ENCODE data around the gene ZNF844.
A peak's percentile ranks its signal among the peaks of the same experiment; 100 is the strongest.
"Not testable (repeated sequence)": the region's sequence is repeated elsewhere in the genome, so short reads cannot be mapped to it uniquely, and the experiment has no call there.

ZNF844 gene

DNA sequence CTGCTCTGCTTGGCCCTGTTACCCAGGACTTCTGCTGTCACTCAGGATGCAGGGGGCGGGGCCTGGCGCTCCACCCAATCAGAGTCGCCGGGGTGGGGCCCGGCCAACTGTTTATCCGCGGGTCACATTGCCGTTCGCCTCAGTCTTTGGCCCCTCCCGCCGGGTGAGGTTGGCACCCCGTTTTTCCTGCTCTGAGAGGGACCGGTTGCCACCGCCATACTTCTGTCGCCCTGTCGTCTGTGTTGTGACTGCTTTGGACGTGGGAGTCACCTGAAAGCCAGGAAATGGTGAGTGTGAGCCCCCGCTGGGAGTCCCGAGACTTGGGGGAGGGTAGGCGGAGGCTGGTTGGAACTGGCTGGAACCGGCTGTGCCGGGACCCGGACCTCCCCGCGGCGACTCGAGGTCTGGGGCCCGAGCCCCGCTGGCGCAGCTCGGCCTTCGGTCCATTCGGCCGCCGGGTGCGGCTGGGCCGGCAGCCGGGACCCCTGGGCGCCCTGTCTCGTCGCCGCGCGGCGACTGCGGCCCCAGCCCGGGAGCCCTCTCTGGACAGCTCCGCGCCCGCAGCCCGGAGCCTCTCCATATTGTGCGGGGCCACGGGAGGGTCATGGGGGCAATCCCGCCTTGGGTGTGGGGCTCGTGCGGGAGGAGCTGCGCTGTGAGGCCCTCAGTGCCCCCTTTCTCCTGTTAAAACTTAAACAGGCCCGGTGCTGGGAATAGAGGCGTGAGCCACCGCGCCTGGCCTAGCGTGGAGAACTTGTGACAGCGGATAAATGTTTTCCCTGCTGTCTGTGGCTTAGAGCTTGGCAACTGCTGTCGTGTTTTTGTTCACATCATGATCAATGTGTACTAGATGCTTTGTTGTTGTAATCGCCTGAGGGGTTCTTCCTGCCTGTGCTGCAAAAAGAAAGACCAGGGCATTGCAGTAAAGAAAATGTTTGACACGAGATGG lies at the start of gene ZNF844:
Gene ZNF844, plus strand, starts transcription at position 142 of the 949 bp plus-strand sequence. Its CDS starts 143 bp downstream, at position 285.
- DNase-seq, result peak; percentile 91 to 96

- no peak for DNase-seq
Observed at GRCh38 chr19:12015015-12015752, 49.3 kb upstream of the ZNF844 start.

GRCh38 chr19:12015753-12016116 lies 48.8 kb upstream of the ZNF844 start:
- no peak for DNase-seq

DNA sequence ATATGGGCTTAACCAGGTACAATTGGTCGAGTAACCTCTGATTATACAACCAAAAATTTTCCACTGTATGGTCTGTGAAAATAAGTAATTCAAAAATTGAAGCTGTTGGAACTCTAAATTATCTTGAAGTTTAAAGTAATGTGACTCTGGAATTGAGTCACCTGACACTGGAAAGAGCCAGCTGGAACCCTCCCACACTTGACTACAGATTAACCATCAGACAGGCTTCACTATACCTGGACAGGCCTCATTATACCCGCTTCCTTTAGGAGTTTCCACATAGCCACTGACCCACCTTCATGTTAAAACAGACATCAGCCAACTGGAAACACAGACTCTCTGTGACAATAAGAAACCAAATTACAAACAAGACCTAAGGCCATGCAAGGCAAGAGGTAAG lies 30.3 kb upstream of the ZNF844 start:
- DNase-seq, result no peak

- DNase-seq, result no peak
Observed at GRCh38 chr19:12034620-12035019, 29.9 kb upstream of the ZNF844 start.

- DNase-seq, result peak; percentile 73 to 91
Observed at GRCh38 chr19:12035220-12036172, 29.0 kb upstream of the ZNF844 start, which contains the start of gene ZNF433. Gene ZNF433 (minus strand): TSS chr19:12035679. CDS start chr19:12035539, 140 bp downstream.

DNA sequence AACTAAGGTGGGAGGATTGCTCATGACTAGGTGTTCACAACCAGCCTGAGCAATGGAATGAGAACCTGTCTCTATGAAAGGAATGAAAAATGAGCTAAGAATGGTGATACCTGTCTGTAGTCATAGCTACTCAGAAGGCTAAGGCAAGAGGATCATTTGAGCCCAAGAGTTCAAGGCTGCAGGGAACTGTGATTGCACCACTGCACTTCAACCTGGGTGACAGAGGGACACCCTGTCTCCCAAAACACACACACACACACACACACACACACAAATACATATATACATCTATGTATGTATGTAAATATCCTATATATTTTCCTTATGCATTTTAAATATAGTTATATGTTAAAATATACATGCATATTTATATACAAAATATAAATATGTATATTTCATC lies 21.6 kb upstream of the ZNF844 start:
- no peak for DNase-seq

DNA sequence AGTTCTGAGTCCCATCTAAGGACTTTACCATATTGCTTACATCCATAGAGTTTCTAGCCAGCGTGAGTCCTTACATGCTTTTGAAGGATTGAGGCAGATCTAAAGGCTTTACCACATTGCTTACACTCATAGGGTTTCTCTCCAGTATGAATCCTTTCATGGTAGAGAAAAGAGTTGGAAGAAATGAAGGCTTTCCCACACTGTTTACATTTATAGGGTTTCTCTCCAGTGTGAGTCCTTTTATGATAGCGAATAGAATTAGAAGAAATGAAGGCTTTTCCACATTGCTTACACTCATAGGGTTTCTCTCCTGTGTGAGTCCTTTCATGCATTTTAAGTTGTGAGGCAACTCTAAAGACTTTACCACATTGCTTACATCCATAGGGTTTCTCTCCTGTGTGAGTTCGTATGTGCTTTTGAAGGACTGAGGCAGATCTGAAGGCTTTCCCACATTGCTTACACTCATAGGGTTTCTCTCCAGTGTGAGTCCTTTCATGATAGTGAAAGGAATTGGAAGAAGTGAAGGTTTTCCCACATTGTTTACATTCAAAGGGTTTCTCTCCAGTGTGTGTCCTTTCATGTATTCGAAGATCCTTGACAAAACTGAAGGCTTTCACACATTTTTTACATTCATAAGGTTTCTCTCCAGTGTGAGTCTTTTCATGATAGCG lies 20.6 kb upstream of the ZNF844 start:
- no peak for DNase-seq

DNA sequence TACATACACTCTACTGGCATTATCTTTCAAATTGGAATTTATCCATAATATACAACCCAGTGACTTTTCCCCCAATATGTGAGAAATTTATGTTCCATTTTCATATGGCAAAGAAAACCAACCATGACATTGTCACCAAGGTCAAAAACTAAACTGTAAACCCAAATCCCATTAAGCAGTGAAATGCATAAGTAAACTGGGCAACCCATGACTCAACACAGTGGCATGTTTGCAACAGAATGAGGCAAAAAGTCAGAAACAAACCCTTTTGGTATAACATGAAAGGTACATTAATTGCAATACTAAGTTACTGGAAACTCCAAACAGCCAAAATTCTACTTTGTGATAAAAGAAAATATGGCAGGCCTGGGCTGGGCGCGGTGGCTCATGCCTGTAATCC lies 16.7 kb upstream of the ZNF844 start:
- no peak for DNase-seq

- peak in 1 of 2 donors; percentile 12 for DNase-seq
Observed at GRCh38 chr19:12052091-12052496, 12.4 kb upstream of the ZNF844 start.

DNA sequence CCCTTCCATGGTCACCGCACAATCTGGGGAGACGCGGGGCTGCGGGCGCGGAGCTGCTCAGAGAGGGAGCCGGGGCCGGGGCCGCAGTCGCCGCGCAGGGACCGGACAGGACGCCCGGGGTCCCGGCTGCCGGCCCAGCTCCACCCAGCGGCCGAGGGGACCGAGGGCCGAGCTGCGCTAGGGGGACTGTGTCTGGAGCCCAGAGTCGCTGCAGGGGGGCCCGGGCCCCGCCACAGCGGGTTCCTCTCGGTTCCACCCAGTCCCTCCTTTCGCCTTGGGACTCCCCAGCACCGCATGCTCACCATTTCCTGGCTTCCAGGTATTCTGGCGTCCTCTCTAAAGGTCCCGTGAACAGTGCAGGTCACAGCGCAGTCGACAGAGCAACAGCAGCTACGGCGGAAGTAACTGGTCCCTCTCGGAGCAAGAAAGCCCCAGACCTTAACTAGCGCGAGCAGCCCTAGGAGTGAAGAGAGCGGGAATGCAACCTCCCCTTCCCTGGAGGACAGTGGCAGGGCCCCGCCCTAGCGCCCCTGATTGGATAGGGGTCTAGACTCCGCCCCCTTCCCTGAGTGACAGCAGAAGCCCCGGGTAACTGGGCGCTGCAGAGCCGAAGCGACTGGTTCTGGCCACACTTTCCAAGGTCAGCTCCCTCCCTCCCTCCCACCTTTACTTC lies 11.9 kb upstream of the ZNF844 start, which contains the start of gene ZNF878:
Gene ZNF878, minus strand, starts transcription at position 465 of the 673 bp plus-strand sequence. Its CDS starts 160 bp downstream, at position 305.
- DNase-seq, result peak; percentile 70 to 75

DNA sequence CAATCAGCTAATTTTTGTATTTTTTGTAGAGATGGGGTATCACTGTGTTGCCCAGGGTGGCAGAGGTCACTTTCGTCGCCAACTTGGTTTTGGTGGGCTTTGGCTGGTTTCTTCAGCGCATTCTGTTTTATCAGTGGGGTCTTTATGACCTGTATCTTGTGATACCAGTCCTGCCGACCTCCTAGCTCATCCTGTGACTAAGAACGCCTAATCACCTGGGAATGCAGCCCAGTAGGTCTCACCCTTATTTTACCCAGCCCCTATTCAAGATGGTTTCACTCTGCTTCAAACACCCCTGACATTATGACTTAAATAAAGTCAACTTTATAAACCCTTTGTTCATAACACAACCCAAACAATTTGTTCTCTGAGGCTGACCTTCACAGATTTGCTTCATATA lies 8.7 kb upstream of the ZNF844 start:
- no peak for DNase-seq

GRCh38 chr19:12075538-12076139 lies 11.1 kb downstream of the ZNF844 start:
- no peak for DNase-seq

DNA sequence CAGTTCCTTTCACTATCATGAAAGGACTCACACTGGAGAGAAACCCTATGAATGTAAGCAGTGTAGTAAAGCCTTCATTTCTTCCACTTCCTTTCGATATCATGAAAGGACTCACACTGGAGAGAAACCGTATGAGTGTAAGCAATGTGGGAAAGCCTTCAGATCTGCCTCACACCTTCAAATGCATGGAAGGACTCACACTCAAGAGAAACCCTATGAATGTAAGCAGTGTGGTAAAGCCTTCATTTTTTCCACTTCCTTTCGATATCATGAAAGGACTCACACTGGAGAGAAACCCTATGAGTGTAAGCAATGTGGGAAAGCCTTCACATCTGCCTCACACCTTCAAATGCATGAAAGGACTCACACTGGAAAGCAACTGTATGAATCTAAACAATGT lies 11.8 kb downstream of the ZNF844 start:
- not testable (repeated sequence) for DNase-seq

- DNase-seq, result no peak
Observed at GRCh38 chr19:12077375-12077774, 12.8 kb downstream of the ZNF844 start.

GRCh38 chr19:12083336-12083735 lies 18.8 kb downstream of the ZNF844 start:
- DNase-seq, result not testable (repeated sequence)

DNA sequence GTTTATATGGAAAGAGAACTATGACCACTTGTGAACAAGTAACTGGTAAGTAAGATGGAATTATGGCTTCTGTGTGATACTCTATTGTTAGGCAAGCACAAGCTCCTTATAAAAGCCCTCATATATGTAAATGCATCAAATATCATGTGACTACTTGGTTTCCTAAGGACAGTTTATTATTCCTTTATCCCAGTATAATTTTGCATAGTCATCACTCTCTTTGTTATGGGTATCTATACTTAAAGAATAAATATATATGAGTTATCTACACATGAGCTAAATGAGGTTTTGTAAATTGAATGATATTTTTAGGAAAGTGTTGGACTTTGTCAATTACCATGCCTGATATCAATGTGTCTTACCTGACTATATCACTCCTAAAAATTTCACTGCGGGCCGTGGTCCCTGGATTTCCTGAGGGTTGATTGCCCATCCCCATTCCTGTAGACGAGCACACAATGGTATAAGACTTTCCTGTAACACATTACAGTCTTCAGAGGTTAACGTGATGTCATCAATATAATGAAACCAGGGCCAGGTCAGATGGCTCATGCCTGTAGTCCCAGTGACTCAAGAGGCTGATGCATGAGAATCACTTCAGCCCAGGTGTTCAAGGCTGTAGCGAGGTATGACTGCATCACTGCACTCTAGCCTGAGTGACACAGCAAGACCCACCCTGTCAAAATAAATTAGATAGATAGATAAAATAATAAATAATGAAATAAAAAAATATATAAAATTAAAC lies 20.7 kb downstream of the ZNF844 start:
- DNase-seq, result no peak

DNA sequence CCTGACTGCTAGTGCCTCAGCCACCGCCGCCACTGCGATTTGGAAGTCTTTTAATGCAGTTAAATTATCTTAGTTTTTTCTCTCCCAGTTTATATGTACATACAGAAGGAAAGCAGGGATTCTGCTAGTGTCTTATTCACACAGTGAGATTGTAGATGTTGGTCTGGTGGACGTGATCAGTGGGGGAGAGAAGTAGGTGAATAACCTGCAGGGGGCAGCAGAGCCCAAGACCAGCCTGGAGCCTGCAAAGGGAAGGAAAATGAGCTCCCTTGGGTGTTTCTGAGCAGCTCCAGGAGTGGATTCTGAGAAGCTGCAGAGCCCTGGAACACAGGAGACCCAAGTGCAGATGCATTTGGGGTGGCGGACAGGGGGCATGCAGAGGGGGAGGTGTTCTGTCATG lies 26.3 kb downstream of the ZNF844 start:
- peak; percentile 51 to 78 for DNase-seq

DNA sequence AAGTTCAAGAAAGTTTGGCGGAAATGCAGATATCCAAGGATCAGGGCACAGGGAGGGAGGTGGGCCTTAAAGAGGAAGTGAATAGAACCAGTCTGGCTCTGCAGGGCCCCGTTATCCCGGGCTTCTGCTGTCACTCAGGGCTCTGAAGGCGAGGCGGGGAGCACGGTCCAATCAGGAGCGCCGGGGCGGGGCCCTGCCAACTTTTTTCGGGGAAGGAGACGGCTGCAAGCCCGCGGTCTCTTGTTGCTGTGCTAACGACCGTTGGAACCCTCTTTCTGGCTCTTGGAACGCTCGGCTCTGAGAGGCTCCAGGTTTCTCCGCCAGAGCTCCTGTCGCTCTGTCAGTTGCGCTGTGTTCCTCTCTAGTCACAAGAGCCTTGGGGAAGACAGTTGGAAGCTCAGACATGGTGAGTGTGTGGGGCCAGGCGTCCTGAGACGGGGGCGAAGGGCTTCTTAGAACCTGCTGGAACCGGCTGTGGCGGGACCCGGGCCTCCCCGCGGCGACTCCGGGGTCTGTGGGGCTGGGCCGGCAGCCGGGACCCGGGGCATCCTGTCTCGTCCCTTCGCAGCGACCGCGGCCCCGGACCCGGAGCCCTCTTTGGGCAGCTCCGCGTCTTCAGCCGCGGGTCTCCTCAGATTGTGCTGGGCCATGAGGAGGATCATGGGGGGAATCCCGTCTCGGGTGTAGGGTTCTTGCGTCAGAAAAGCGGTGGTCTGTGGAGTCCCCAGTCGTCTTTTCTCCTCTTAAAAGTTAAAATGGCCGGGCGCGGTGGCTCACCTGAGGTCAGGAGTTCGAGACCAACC lies 27.7 kb downstream of the ZNF844 start:
- DNase-seq, result peak; percentile 82 to 83
